Thyroid gland (tissue), 4 donors: ENCODE results near the gene CRACR2B. TPM values are rescaled to one million over a fixed set of nuclear protein-coding genes. Genes with fewer than 3 reads are reported as not detected.
A peak's percentile ranks its signal among the peaks of the same experiment; 100 is the strongest.

Source experiments
- DNase-seq, 2 donors: peaks; one replicate each; pipeline ENCODE4 v3.0.0-alpha.2; 2019
- H3K27ac ChIP-seq, 3 donors: fragments of 200-600 bp; sonication (generic); 1 replicate in 2 of 3; 2 replicates in 1 of 3; pipeline ENCODE4 v1.5.1; 2016 to 2019; ENCODE audit warnings: mild to moderate bottlenecking in 1 of 3, moderate library complexity in 1 of 3
- H3K27me3 ChIP-seq: fragments of 200-600 bp; sonication (generic); one replicate; pipeline ENCODE4 v1.5.1; 2019
- H3K36me3 ChIP-seq, 2 donors: fragments of 200-600 bp; sonication (generic); one replicate each; pipeline ENCODE4 v1.5.1; 2016 to 2019
- H3K4me1 ChIP-seq, 2 donors: fragments of 200-600 bp; sonication (generic); one replicate each; pipeline ENCODE4 v1.5.1; 2017 to 2019
- H3K4me3 ChIP-seq, 3 donors: fragments of 200-600 bp; sonication (generic); replicated peaks in 1 of 3; 1 replicate in 2 of 3; 2 replicates in 1 of 3; pipeline ENCODE4 v1.5.1; 2016; ENCODE audit warnings: mild to moderate bottlenecking in 1 of 3
- H3K9me3 ChIP-seq: fragments of 200-600 bp; sonication (generic); one replicate; pipeline ENCODE4 v1.5.1; 2017
- CTCF ChIP-seq, 6 experiments: fragments of 200-600 bp in 3 of 6; fragments of 450-650 bp in 3 of 6; sonication (generic) in 3 of 6; IDR thresholded peaks; one replicate each; pipeline ENCODE4 v1.5.1; 2016 to 2019; ENCODE audit warnings: antibody characterized with exemption in 6 of 6, mild to moderate bottlenecking in 2 of 6, inconsistent platforms in 1 of 6, moderate library complexity in 1 of 6
- POLR2A ChIP-seq, 2 donors: fragments of 450-650 bp; IDR thresholded peaks; one replicate each; pipeline ENCODE4 v1.6.1; 2017; ENCODE audit warnings: antibody characterized with exemption in 2 of 2, mild to moderate bottlenecking in 2 of 2, moderate library complexity in 1 of 2
- WGBS, 2 donors: methylation state at CpG; one replicate each; pipeline ENCODE4 v1.1.5; 2017; 5-methylcytosine and 5-hydroxymethylcytosine counted together
- intact Hi-C: fragments of 100-400 bp; cut with DNase I; formaldehyde crosslinking; loops from one replicate; pipeline ENCODE4 v1.15.1; 2023
- total RNA-seq, 4 donors: library from RNA; depleted of rRNA; stranded (reverse); fragments of >200 nt; gene quantifications; one replicate each; pipeline ENCODE4 v1.2.3, GENCODE V29; 2016

Gene CRACR2B
- total RNA-seq, 4 donors from 2014 or later = 4.1 to 21.2 (median 12.3) TPM

GRCh38 chr11:847876-848275 is 20.2 kb downstream of the CRACR2B start:
- Histone ChIP-seq H3K4me3 (no peak overlapping the region), H3K9me3 (no peaks in the 10 kb centered on the region), H3K27ac (no peak overlapping the region), H3K27me3 (no peaks in the 10 kb centered on the region), H3K4me1 (peaks cover 45 to 54% of the 10 kb centered on the region in 2 donors), H3K36me3 (no peaks in the 10 kb centered on the region)
- intact Hi-C loops = loop anchor here (5.0 kb wide), 1 partner anchor 204 kb away; no protein-coding TSS in a partner anchor
- WGBS, 2 donors = 90 to 92% methylated on average over 11 of the region's 18 CpGs
- DNase-seq = no peak
- TF ChIP-seq CTCF (IDR thresholded peaks at IDR 0.05) (no peak), POLR2A (IDR thresholded peaks at IDR 0.05) (no peak)

GRCh38 chr11:848380-848931 is 20.7 kb downstream of the CRACR2B start:
- DNase-seq = peak; percentile 45 to 47
- TF ChIP-seq POLR2A (IDR thresholded peaks at IDR 0.05) (no peak), CTCF (IDR thresholded peaks at IDR 0.05) (peak; percentile 62 to 93 (median 76))
- H3K9me3 ChIP-seq = no peaks in the 10 kb centered on the region
- intact Hi-C loops = loop anchor here (5.0 kb wide), 1 partner anchor 204 kb away; no protein-coding TSS in a partner anchor
- no peaks in the 10 kb centered on the region for H3K36me3 ChIP-seq
- peaks cover 44 to 54% of the 10 kb centered on the region in 2 donors for H3K4me1 ChIP-seq
- WGBS, 2 donors = 41 to 52% methylated on average over 13 of the region's 14 CpGs
- no peak overlapping the region for H3K4me3 ChIP-seq
- H3K27me3 ChIP-seq = no peaks in the 10 kb centered on the region
- no peak overlapping the region for H3K27ac ChIP-seq

- Histone ChIP-seq H3K4me3 (peak overlapping the region in 2 of 3 donors; percentile 35 to 41), H3K36me3 (no peaks in the 10 kb centered on the region), H3K4me1 (peaks cover 39 to 54% of the 10 kb centered on the region in 2 donors), H3K27ac (no peak overlapping the region), H3K9me3 (no peaks in the 10 kb centered on the region), H3K27me3 (no peaks in the 10 kb centered on the region)
- intact Hi-C loops = loop anchor here (5.0 kb wide), 1 partner anchor 203 kb away; no protein-coding TSS in a partner anchor
- DNase-seq = peak; percentile 53 to 59
- WGBS, 2 donors = 20% methylated on average over 10 of the region's 71 CpGs; no CpG with 5 or more reads in 1 of the 2 donors
- TF ChIP-seq CTCF (IDR thresholded peaks at IDR 0.05) = no peak
- TF ChIP-seq POLR2A (IDR thresholded peaks at IDR 0.05) = no peak
Observed at GRCh38 chr11:849104-849824, 21.5 kb downstream of the CRACR2B start.

GRCh38 chr11:849951-850774 is 22.4 kb downstream of the CRACR2B start:
- H3K4me1 ChIP-seq = peaks cover 35 to 50% of the 10 kb centered on the region in 2 donors
- intact Hi-C loops = loop anchor here (5.0 kb wide), 1 partner anchor 202 kb away; no protein-coding TSS in a partner anchor
- WGBS, 2 donors = 32% methylated on average over 22 of the region's 97 CpGs; no CpG with 5 or more reads in 1 of the 2 donors
- DNase-seq = peak in 1 of 2 donors; percentile 31
- H3K27me3 ChIP-seq = no peaks in the 10 kb centered on the region
- no peaks in the 10 kb centered on the region for H3K9me3 ChIP-seq
- no peaks in the 10 kb centered on the region for H3K36me3 ChIP-seq
- H3K4me3 ChIP-seq = peak overlapping the region in 1 of 3 donors; percentile 17
- TF ChIP-seq POLR2A (IDR thresholded peaks at IDR 0.05) (no peak), CTCF (IDR thresholded peaks at IDR 0.05) (no peak)
- H3K27ac ChIP-seq = no peak overlapping the region
